Embryonic facial prominence (tissue), 1 donor: ENCODE data around the gene SLC2A8.

Experiments used
- DNase-seq: peaks from one replicate; pipeline ENCODE4 v3.0.0-alpha.2; 2016; ENCODE audit errors: extremely low spot score

The SLC2A8 gene, protein sequence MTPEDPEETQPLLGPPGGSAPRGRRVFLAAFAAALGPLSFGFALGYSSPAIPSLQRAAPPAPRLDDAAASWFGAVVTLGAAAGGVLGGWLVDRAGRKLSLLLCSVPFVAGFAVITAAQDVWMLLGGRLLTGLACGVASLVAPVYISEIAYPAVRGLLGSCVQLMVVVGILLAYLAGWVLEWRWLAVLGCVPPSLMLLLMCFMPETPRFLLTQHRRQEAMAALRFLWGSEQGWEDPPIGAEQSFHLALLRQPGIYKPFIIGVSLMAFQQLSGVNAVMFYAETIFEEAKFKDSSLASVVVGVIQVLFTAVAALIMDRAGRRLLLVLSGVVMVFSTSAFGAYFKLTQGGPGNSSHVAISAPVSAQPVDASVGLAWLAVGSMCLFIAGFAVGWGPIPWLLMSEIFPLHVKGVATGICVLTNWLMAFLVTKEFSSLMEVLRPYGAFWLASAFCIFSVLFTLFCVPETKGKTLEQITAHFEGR

DNA sequence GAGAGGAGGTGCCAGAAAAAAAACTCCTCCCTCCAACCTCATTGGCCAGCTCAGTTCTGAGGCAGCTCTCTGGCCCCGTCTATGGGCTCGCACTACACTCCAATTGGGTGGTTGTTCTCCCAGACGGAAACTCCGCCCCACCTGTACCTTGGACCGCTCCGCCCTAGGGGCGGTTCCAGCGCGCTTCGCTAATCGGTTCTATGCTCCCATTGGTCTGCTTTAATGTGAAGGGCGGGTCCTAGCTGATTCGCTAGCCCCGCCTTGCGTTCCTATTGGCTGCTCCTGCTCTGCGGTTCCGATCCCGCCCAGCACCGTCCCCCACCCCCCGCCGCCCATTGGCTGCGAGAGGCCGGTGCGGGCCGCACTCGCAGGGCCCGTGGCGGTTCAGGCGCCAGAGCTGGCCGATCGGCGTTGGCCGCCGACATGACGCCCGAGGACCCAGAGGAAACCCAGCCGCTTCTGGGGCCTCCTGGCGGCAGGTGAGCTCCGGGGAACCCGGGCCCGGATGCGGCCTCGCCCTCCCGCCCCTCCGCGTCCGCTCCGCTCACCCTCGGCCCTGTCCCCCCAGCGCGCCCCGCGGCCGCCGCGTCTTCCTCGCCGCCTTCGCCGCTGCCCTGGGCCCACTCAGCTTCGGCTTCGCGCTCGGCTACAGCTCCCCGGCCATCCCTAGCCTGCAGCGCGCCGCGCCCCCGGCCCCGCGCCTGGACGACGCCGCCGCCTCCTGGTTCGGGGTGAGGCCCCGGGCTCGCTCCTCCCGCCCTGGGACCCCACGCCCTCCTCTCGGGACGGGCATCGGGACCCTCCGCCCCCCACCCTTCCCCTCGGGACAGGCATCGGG lies at the start of gene SLC2A8:
TSS of gene SLC2A8 (plus strand) at position 362 of the 838 bp plus-strand sequence. CDS start at position 424, 62 bp downstream.
- DNase-seq: peak; percentile 99

DNA sequence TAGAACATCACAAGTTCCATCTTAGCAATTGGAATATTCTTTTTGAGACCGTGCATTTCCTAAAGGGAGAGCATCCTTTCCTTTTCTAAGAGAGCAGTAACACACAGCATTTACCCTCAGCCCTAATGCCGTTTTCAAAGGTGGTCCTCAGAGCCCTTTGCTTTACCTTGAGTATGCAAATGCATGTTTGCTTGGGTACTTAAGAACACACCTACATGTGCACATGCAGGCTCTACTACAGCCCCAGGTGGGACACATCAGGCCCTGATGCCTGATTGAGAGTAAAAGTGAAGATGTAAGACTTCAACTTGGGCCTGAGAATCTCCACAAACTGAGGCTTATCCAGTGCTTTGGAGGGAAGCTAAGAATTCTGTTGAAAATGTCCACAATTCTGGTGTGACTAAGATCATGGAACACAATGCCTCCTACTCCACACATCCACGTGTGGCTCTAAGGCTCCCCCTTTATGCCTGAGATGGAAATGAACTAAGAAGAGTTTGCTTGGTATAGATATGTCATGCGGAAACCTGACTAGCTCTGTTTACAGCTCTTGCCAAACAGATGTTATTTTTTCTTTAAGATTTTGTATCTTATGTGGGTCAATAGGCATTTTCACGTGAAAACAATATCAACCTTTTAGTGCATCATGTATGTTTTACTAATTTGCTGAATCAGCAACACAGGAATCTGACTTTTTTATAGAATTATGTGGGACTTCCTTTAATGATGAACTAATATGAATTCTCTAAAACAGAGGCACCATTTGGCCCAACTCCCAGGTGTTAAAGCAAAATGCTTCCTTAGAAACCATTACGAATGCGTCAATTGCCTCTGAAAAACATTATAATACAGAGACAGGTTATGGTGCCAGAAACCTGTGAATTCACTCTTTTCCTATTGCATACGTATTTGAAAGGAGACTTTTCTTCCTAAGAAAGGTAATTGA lies 48.9 kb upstream of the SLC2A8 start:
- no peak for DNase-seq

DNA sequence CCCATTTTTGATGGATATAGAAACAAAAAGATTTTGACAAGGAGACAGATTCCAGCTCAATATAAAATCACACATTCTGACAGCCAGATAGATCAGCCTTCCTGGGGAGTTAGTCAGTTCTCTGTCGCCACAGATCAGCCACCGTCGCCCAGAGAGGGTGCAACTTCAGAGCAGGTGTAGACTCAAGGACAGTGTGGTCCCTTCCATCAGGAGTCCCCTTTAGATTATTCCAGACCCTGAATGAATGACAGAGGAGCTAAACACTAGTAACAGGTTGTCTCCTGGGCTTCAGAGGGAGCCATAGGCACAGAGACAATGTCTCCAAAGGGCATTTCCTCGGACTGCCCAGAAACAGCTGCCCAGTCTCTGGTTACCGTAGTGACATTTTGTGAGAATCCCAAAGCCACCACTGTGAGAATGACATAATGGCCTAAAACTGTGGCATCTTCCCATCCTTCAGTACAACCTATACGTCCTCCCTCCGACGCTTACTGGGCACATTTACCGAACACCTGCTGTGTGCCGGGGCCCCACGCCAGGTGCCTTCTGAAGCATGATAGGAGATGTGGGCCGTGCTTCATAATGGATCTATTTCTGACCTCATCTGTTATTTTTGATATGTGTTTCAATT lies 47.4 kb upstream of the SLC2A8 start:
- no peak for DNase-seq

DNA sequence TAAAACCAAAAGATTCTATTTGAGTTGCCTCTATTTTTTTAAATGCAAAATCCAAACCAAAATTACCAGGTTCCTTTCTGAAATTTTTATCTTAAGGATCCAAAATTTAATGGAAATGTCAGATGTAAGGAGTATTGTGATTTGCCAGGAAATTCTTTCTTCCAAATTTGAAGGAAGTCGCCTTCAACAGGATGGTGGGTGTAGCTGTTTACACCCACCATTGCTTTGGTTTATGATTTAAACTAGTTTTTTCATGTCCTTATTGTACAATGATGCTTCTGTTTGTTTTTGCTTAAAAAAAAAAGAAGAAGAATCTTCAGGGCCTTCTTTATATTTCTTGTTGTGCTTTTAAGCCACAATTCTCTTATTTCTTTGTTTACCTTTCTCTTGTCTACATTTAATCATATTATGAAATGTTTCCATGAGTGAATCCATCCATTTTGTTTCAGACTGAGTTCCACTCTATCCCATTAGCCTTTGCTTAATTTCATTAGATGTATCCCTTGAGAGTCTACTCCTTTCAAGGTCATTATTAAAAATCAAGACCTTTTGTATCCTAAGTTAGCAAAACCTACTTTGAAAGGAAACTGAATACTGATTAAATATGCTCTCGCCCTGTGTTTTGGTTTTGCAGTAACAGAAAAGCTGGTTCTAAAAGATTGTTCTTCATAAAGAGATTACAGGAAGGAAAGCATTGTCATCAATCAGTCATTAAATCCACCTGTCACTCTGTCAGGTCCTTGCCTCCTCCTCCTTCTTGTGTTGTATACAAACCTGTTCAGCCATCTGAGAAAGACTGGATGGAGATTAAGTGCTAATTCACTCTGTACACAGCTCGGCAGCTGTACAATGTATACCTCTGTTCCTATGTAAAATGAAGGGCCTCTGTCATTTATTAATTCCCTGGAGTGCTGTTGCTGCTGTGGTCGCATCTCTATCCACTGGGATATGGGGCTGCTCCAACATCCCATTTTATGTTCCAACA lies 45.5 kb upstream of the SLC2A8 start:
- DNase-seq: no peak

DNA sequence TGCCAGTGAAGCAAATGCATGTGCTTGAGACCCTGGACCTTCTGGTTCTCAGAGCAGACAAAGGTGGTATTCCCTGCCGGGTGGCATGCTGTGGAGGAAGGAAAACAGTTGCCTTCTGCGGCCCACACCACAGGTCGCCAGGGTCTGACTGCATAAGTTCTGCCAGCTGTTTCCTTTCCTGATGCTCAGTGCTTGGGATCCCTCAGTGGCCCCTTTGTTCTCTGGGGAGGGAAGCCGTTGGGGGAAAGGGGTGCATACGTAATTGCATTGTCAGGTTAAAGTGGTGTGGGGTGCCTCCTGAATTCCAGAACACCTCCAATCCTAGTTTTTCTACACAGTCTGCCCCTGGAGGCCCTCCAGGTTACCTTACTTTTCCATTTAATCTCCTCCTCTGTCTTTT lies 43.1 kb upstream of the SLC2A8 start:
- DNase-seq: no peak

DNA sequence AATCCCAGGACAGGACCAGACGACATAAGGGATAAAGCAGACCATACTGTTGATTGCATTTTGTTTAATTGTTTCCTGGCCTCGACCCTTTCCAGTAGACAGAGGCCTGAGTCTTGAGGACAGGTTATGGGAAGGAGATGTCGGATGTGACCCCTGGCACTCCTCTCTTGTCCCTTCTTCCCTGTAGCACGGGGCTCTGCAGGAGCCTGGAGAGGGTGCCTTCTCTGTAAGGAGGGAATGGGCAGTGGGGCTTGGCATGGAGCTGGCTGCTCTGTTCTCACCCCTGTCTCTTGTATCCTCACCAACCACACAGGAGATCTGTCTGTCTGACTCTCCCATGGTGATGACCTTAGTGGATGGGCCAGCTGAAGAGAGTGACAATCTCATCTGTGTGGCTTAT lies 40.1 kb upstream of the SLC2A8 start:
- DNase-seq: no peak

DNA sequence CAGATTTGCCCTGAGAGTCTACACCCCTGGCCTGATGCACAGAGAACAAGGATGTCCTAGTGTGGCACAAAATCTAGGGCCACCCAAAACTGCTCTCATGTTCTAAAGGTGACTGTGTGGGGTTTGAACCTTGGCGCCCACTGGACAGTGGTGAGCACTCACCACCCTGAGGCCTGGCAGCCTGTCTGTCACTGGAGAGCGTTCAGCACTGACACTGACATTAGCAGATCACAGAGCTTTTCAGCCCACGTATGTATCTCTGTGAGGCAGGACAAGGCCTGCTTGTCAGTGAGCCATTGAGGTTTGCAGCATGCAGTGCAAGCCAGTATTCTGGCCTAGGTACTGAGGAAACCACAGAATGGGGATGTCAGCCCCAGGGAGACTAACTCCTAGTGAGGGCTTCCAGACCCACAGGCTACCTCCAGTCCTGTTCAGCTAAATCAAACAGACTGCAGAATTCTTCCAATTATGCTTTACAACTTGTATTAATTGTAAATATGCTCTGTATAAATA lies 38.9 kb upstream of the SLC2A8 start:
- DNase-seq: no peak

DNA sequence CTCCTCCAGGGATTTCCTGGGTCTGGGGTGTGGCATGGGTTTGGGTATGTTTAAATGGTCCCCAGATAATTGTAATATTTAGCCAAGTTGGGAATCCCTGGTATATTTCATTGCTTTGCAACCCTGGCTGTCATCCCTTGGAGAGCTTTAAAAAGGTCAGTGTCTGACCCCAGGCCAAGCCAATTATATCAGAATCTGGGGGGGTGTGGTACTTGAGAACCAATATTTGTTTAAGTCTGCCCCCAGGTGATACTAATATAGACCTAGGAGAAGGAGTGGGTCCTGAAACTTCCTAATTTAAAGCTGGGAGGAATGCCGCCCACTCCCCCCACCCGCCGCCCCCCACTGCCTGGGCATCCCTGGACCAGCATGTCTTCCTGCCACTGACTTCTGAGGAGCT lies 38.2 kb upstream of the SLC2A8 start:
- DNase-seq: no peak

DNA sequence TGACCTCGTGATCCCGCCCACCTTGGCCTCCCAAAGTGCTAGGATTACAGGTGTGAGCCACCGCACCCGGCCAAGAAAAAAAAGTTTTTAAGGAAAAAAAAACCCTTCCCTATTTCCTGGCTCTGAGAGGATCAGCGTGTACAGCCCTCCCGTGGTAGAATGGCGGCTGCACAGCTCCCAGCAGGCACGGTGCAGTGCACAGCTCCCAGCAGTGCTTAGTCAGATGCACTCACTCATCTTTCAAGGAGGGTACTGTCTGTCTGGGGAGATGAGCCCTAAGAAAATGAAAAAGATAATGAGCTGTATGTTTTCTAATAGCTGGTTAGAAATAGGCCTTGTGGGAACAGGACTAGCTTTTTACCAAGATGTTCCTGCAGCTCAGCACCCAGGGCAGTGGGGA lies 36.7 kb upstream of the SLC2A8 start:
- no peak for DNase-seq

DNA sequence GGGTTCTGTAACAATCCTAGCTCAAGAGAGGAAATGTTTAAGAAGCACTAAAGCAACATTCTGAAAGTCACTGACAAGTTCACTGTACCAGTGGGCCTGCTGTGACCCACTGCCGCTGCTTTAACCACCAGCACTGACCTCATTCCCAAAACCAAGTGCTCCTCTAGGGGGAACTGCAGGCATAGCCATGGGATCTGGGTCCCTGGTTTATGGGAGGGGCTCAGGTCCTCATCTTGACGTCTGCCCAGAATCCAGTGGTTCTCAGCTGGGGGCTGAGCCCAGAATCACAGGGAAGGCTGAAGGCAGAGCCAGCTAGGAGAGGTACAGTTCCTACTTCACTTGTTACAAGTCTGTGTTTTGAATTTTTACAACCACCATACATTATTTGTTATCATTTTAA lies 36.1 kb upstream of the SLC2A8 start:
- no peak for DNase-seq

DNA sequence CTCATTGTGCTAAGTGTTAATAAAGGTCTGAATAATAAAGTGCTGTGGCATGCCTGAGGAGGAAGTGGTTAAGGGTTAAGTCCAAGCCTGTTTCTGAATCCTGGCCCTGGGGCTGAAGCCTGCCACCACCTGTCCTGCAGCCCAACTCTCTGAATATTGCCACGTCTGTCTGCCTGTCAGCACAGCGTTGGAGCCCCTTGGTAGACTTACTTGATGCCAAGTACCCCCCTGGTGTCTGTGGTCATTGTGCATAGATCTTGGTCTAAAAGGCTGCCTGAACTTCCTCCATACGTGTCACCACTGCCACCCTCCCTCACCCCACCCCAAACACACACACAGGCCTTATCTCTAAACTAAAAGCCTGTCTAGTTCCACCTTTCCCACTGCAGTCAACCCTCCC lies 35.4 kb upstream of the SLC2A8 start:
- DNase-seq: no peak

DNA sequence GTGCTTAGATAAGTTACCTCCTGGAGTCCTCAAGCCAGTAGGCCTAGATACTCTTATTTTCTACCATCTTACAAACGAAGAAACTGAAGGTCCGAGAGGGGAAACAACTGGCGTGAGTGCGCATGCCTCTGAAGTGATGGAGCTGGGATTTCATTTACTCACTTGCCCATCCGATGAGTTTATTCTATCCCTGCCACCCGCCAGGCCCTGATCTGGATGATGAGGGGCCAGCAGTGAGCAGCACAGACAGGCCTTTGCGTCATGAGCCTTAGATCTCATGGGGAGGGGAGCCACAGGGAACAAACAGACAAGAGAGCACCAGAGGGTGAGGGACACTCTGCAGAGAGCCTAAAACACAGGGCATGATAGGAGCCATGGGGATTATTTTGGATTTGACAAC lies 34.1 kb upstream of the SLC2A8 start:
- no peak for DNase-seq

DNA sequence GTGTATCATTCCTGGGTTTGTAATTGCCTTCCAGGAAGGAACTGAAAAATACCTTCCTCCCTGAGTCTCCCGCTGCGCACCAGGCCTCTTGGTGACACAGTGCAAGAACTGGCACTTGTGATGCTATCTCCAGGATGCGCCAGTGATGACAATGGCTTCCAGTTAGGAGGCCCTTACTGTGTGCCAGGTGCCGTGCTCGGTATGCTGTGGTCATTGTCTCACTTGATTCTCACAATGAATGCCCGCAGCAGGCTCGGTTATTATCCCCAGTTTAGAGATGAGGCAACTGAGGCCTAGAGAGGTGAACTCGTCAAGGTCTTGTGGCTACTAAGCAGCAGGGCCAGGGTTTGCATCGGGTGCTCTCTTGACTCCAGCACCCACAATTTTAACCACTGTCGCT lies 31.5 kb upstream of the SLC2A8 start:
- DNase-seq: no peak

DNA sequence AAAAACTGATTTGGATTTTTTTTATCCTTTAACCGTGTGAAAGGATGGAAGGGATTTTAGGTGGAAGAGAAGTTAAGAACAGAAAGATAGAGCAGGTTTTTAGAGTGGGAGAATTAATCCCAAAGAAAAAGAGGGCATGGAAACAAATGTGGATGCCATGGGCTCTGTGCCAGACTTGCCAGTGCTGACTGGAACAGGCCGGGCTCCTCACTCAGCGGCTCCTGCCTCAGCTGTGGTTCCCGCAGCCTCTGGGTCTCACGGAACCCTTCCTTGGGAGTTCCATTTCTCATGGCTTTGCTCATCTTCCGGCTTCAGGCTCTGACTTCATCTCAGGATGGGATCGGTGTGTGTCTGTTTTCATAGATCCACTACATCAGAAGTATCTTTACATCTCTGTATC lies 30.4 kb upstream of the SLC2A8 start:
- DNase-seq: no peak

DNA sequence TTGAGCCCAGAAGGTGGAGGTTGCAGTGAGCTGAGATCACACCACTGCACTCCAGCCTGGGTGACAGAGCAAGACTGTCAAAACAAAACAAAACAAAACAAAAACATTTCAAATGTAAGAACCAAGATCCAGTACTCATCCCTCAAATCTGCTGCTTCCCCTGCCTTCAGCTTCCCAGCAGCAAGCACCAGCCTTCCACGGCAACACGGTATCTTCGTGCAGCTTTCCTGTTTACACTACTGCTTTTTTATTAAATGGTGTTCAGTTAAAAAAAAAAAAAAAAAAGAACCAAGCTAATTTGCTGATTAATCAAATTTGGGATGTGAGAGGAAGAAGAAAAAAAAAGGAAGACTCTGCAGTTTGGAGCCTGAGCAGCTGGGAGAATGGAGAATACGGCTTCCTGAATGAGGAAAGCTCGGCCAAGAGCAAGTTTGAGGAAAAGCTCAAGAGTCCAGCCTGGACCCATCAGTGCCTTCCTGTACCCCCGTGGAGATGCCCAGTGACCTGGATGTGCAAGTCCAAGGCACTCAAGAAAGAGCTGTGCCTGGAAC lies 28.0 kb upstream of the SLC2A8 start:
- no peak for DNase-seq

DNA sequence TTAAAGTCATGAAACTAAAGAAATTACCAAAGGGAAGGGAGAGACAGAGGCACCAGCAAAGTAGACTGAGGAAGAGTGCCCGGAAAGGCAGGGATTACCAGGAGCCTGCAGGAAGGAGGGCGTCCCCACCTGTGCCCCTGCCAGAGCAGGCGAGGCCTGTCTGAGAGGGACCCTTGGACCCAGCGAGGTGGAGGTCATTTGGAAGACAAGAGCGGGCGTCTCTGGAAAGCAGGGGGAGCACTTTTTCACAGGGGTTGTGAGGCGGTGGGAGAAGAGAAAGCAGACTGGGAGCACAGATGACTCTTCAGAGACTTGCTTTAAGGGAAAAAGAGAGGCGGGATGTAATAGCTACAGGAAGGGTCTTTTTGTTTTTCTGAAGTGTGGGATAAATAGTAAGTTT lies 27.5 kb upstream of the SLC2A8 start:
- no peak for DNase-seq

DNA sequence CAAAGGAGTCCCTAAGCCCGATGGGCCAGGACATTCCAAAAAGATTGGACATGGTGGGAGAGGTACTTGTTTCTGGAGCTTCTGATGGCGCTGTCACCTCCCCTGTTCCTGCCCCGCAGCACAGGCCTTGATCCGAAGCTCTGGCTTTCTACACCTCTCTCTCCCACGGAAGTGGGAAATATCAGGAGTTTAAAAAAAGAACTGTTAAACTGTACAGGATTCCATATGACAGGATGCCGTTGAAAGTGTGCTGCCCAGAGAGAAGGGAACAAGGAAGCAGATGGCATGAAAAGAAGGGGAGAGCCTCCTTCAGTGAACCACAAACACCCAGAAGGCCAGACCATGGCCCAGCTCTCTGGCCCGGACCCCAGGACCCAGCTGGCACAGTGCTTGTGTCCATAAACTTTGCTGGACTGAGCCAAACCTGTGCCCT lies 26.8 kb upstream of the SLC2A8 start:
- no peak for DNase-seq

DNA sequence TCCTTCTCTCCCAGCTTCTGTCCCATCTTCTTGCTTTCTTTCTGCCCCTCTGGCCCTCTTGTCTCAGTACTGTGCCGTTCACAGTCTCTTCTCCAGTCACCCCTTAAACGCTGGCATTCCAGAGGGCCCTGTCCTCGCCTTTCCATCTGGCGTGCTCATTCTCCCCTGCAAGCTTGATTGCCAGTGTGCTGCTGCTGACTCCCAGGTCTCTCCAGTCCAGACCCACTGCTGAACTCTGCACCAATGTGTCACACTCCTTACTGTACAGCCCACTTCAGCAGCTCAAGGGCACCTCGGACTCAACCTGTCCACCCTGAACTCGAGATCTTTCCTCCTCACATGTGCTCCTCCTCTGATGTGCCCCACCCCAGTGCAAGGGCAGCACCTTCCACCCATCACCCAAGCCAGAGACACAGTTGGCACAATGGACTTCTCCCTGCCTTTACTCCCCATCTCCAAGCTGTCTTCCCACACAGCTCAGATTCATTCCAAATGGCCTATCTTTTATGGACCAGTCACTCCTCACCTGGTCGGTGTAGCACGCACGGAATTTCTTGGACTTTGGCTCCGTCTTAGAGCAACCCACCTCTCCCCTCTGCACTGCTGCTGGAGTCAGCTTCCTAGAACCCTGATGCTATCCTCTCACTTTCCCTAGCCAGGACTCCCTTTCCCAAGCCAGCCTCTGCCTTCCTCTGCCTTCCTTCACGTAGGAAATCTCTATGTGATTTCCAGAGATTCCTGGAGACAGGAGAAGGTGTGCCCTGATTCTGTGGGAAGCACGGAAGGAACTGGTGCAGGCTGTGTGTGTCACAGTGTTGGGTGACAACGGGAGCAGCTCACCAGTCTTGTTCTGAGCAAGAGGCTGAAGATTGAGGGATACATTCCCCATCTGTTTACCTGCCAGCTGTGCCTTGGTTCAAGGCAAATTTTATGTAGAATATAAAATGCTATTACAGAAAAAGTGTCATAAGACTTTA lies 26.0 kb upstream of the SLC2A8 start:
- no peak for DNase-seq
